MM.1S (cell line): ENCODE data around the gene CD4.

Source experiments
- DNase-seq: peaks from one replicate; pipeline ENCODE4 v3.0.0-alpha.2; 2015
- H2AFZ ChIP-seq: fragments of 300-600 bp; sonication (generic); 2 replicates; pipeline ENCODE4 v1.6.0; 2016; ENCODE audit warnings: antibody characterized with exemption, low read length
- H3F3A ChIP-seq: fragments of 300-600 bp; sonication (generic); 2 replicates; pipeline ENCODE4 v1.6.1; 2016; ENCODE audit warnings: mild to moderate bottlenecking, antibody characterized with exemption, low read length, moderate library complexity, mixed read lengths; ENCODE audit not compliant: insufficient read depth
- H3K27ac ChIP-seq: fragments of 300-600 bp; sonication (generic); 2 replicates; pipeline ENCODE4 v1.5.1; 2016; ENCODE audit warnings: mild to moderate bottlenecking, low read length
- H3K27me3 ChIP-seq: fragments of 300-600 bp; sonication (generic); replicated peaks from 2 replicates; pipeline ENCODE4 v1.6.0; 2016; ENCODE audit warnings: low read length; ENCODE audit not compliant: insufficient read depth
- H3K36me3 ChIP-seq: fragments of 300-600 bp; sonication (generic); replicated peaks from 2 replicates; pipeline ENCODE4 v1.6.1; 2016; ENCODE audit warnings: mild to moderate bottlenecking, low read length, mixed read lengths; ENCODE audit not compliant: insufficient read depth
- H3K4me1 ChIP-seq: fragments of 300-600 bp; sonication (generic); 2 replicates; pipeline ENCODE4 v1.6.1; 2016; ENCODE audit warnings: low read length, mixed read lengths
- H3K4me2 ChIP-seq: fragments of 300-600 bp; sonication (generic); 2 replicates; pipeline ENCODE4 v1.6.0; 2016; ENCODE audit warnings: low read depth, low read length
- H3K4me3 ChIP-seq: fragments of 300-600 bp; sonication (generic); 2 replicates; pipeline ENCODE4 v1.5.1; 2016; ENCODE audit warnings: low read length, mixed read lengths
- H3K79me2 ChIP-seq: fragments of 300-600 bp; sonication (generic); 2 replicates; pipeline ENCODE4 v1.6.1; 2016; ENCODE audit warnings: mixed run types, low read length, mixed read lengths
- H3K9ac ChIP-seq: fragments of 300-600 bp; sonication (generic); 2 replicates; pipeline ENCODE4 v1.6.1; 2016; ENCODE audit warnings: low read length, mixed read lengths
- H3K9me2 ChIP-seq: fragments of 300-600 bp; sonication (generic); replicated peaks from 2 replicates; pipeline ENCODE4 v1.6.1; 2016; ENCODE audit warnings: mild to moderate bottlenecking, low read length, mixed read lengths; ENCODE audit not compliant: insufficient read depth
- H3K9me3 ChIP-seq: fragments of 300-600 bp; sonication (generic); replicated peaks from 2 replicates; pipeline ENCODE4 v1.6.1; 2016; ENCODE audit warnings: mild to moderate bottlenecking, low read length, mixed read lengths; ENCODE audit not compliant: insufficient read depth
- H4K20me1 ChIP-seq: fragments of 300-600 bp; sonication (generic); 2 replicates; pipeline ENCODE4 v1.6.1; 2016; ENCODE audit warnings: mild to moderate bottlenecking, low read length, moderate library complexity, mixed read lengths; ENCODE audit not compliant: insufficient read depth
- CTCF ChIP-seq: fragments of 300-600 bp; sonication (generic); IDR thresholded peaks from 2 replicates; pipeline ENCODE4 v1.5.1; 2016; ENCODE audit warnings: antibody characterized with exemption, low read length, mixed read lengths
- EZH2 ChIP-seq: fragments of 300-600 bp; sonication (generic); optimal IDR thresholded peaks from 2 replicates; pipeline ENCODE3; 2017; ENCODE audit warnings: low read depth, mild to moderate bottlenecking, antibody characterized with exemption, low read length, mixed read lengths
- EZH2phosphoT487 ChIP-seq: fragments of 300-600 bp; sonication (generic); IDR thresholded peaks from 2 replicates; pipeline ENCODE4 v1.6.1; 2018; ENCODE audit warnings: antibody characterized with exemption, low read length

CD4 gene

GRCh38 chr12:6764011-6764828 lies 25.1 kb upstream of the CD4 start:
- Histone ChIP-seq H2AFZ (peak overlapping the region; percentile 86), H3K9me3 (no peaks in the 10 kb centered on the region), H3K4me3 (peak overlapping the region; percentile 37), H3K27ac (no peak overlapping the region), H3K4me1 (peaks cover 16% of the 10 kb centered on the region), H3K27me3 (peaks cover 13% of the 10 kb centered on the region), H3K36me3 (no peaks in the 10 kb centered on the region), H3F3A (peaks cover 10% of the 10 kb centered on the region; the same call in 1 of the 2 replicates), H3K4me2 (peak overlapping the region; percentile 70), H3K79me2 (no peaks in the 10 kb centered on the region), H3K9me2 (no peaks in the 10 kb centered on the region), H4K20me1 (no peaks in the 10 kb centered on the region), H3K9ac (no peak overlapping the region)
- TF ChIP-seq EZH2 (no peak), EZH2phosphoT487 (no peak), CTCF (no peak)
- DNase-seq = peak; percentile 91

GRCh38 chr12:6765048-6765633 lies 24.2 kb upstream of the CD4 start:
- Histone ChIP-seq H3K9me3 (no peaks in the 10 kb centered on the region), H3F3A (peaks cover 10% of the 10 kb centered on the region; the same call in 1 of the 2 replicates), H3K27me3 (peaks cover 13% of the 10 kb centered on the region), H3K36me3 (no peaks in the 10 kb centered on the region), H3K9ac (no peak overlapping the region), H2AFZ (no peak overlapping the region), H3K79me2 (no peaks in the 10 kb centered on the region), H3K9me2 (no peaks in the 10 kb centered on the region), H3K4me1 (peaks cover 16% of the 10 kb centered on the region), H3K4me3 (no peak overlapping the region), H4K20me1 (no peaks in the 10 kb centered on the region), H3K27ac (no peak overlapping the region), H3K4me2 (peak overlapping the region; percentile 70; the same call in 1 of the 2 replicates)
- TF ChIP-seq EZH2phosphoT487 = no peak
- TF ChIP-seq CTCF = no peak
- TF ChIP-seq EZH2 = no peak
- no peak for DNase-seq

GRCh38 chr12:6765634-6766581 lies 23.4 kb upstream of the CD4 start, which contains the start of gene PTMS:
Gene PTMS (plus strand): TSS chr12:6766363. CDS start chr12:6766706, 343 bp downstream.
- H3K4me1 ChIP-seq = peaks cover 16% of the 10 kb centered on the region
- peak within 1 kb of the TSS; percentile 87 for H3K4me2 ChIP-seq
- H4K20me1 ChIP-seq = no peaks in the 10 kb centered on the region
- TF ChIP-seq EZH2phosphoT487 (no peak), EZH2 (no peak), CTCF (no peak)
- no peaks in the 10 kb centered on the region for H3K79me2 ChIP-seq
- no peaks in the 10 kb centered on the region for H3K36me3 ChIP-seq
- peak within 1 kb of the TSS; percentile 80 for H2AFZ ChIP-seq
- H3K27me3 ChIP-seq = peaks cover 13% of the 10 kb centered on the region
- no peaks in the 10 kb centered on the region for H3K9me2 ChIP-seq
- peak within 1 kb of the TSS; percentile 67 for H3K4me3 ChIP-seq
- H3K9ac ChIP-seq = peak within 1 kb of the TSS; percentile 28; the same call in 1 of the 2 replicates
- no peaks in the 10 kb centered on the region for H3K9me3 ChIP-seq
- no peak within 1 kb of the TSS for H3K27ac ChIP-seq
- DNase-seq = no peak
- H3F3A ChIP-seq = peaks cover 10% of the 10 kb centered on the region; the same call in 1 of the 2 replicates
